SH-SY5Y (cell line): ENCODE measurements around the gene MEF2A.

ENCODE experiments used
- GATA2 ChIP-seq: IDR thresholded peaks from 2 replicates; pipeline ENCODE4 v1.6.1; 2011; ENCODE audit warnings: mild to moderate bottlenecking, low read depth, low read length
- GATA3 ChIP-seq: IDR thresholded peaks from 2 replicates; pipeline ENCODE4 v1.6.1; 2011; ENCODE audit warnings: low read depth, mild to moderate bottlenecking, low read length, moderate library complexity

DNA sequence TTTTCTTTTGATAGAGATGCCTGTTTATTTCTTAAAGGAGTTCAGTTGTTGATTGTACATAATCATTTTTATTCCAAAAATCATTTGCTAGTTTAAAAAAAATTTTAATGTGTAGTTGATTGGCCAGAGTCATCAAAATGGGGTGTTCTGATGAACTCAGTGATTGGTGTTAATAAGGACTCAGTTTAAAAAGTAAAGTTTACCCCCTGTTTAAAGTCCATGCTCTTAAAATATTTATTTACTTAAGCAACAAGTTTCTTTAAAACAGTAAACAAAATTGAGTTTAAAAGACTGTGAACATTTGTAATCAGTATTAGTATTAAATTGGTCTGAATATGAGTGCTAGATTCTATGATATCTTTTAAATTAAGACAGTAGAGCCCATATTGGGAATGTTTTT is 56.0 kb downstream of the MEF2A start:
- TF ChIP-seq GATA2 (no peak), GATA3 (no peak)
